H1 (cell line): ENCODE measurements around the gene BRS3. TPM values are rescaled to one million over a fixed set of nuclear protein-coding genes. Genes with fewer than 3 reads are reported as not detected.

ENCODE experiments used
- SRF ChIP-seq: IDR thresholded peaks from 2 replicates; pipeline ENCODE4 v1.6.1; 2011; ENCODE audit warnings: mild to moderate bottlenecking, low read depth, low read length, moderate library complexity
- polyA plus RNA-seq, 7 experiments: library from polyadenylated mRNA; depleted of rRNA in 3 of 7; stranded (reverse) in 5 of 7; unstranded in 2 of 7; fragments of >200 nt in 5 of 7; fragments of 200-250 nt in 2 of 7; gene quantifications; 1 replicate in 5 of 7; 2 replicates in 1 of 7; 4 replicates in 1 of 7; pipeline versions ENCODE4 v1.2.1 to v1.2.3, GENCODE V29; 2011 to 2013; ENCODE audit warnings: missing spikeins in 2 of 7, mixed read lengths in 2 of 7
- total RNA-seq: library from RNA; stranded (reverse); fragmentation: NEBNext Ultra II Directional; extraction: Animal tissue kit (Norgen Biotek cat#: 25700); gene quantifications from 2 replicates; pipeline ENCODE4 v1.2.1, GENCODE V29; 2021
- TF ChIP-seq, protein P1 (sequence below): fragments of 300-600 bp; sonication (generic); IDR thresholded peaks from 2 replicates; pipeline ENCODE4 v1.7.1; 2012; ENCODE audit warnings: low read length, moderate library complexity, mild to moderate bottlenecking, inconsistent platforms; ENCODE audit not compliant: insufficient replicate concordance

Gene BRS3
- total and polyA plus RNA-seq, 2 of the 8 experiments (the other 6 are each of a cell fraction or from before 2014, with no cell fraction given): not detected

GRCh38 chrX:136519069-136519468 lies 31.3 kb downstream of the BRS3 start (continued):
- TF ChIP-seq, protein P1, sequence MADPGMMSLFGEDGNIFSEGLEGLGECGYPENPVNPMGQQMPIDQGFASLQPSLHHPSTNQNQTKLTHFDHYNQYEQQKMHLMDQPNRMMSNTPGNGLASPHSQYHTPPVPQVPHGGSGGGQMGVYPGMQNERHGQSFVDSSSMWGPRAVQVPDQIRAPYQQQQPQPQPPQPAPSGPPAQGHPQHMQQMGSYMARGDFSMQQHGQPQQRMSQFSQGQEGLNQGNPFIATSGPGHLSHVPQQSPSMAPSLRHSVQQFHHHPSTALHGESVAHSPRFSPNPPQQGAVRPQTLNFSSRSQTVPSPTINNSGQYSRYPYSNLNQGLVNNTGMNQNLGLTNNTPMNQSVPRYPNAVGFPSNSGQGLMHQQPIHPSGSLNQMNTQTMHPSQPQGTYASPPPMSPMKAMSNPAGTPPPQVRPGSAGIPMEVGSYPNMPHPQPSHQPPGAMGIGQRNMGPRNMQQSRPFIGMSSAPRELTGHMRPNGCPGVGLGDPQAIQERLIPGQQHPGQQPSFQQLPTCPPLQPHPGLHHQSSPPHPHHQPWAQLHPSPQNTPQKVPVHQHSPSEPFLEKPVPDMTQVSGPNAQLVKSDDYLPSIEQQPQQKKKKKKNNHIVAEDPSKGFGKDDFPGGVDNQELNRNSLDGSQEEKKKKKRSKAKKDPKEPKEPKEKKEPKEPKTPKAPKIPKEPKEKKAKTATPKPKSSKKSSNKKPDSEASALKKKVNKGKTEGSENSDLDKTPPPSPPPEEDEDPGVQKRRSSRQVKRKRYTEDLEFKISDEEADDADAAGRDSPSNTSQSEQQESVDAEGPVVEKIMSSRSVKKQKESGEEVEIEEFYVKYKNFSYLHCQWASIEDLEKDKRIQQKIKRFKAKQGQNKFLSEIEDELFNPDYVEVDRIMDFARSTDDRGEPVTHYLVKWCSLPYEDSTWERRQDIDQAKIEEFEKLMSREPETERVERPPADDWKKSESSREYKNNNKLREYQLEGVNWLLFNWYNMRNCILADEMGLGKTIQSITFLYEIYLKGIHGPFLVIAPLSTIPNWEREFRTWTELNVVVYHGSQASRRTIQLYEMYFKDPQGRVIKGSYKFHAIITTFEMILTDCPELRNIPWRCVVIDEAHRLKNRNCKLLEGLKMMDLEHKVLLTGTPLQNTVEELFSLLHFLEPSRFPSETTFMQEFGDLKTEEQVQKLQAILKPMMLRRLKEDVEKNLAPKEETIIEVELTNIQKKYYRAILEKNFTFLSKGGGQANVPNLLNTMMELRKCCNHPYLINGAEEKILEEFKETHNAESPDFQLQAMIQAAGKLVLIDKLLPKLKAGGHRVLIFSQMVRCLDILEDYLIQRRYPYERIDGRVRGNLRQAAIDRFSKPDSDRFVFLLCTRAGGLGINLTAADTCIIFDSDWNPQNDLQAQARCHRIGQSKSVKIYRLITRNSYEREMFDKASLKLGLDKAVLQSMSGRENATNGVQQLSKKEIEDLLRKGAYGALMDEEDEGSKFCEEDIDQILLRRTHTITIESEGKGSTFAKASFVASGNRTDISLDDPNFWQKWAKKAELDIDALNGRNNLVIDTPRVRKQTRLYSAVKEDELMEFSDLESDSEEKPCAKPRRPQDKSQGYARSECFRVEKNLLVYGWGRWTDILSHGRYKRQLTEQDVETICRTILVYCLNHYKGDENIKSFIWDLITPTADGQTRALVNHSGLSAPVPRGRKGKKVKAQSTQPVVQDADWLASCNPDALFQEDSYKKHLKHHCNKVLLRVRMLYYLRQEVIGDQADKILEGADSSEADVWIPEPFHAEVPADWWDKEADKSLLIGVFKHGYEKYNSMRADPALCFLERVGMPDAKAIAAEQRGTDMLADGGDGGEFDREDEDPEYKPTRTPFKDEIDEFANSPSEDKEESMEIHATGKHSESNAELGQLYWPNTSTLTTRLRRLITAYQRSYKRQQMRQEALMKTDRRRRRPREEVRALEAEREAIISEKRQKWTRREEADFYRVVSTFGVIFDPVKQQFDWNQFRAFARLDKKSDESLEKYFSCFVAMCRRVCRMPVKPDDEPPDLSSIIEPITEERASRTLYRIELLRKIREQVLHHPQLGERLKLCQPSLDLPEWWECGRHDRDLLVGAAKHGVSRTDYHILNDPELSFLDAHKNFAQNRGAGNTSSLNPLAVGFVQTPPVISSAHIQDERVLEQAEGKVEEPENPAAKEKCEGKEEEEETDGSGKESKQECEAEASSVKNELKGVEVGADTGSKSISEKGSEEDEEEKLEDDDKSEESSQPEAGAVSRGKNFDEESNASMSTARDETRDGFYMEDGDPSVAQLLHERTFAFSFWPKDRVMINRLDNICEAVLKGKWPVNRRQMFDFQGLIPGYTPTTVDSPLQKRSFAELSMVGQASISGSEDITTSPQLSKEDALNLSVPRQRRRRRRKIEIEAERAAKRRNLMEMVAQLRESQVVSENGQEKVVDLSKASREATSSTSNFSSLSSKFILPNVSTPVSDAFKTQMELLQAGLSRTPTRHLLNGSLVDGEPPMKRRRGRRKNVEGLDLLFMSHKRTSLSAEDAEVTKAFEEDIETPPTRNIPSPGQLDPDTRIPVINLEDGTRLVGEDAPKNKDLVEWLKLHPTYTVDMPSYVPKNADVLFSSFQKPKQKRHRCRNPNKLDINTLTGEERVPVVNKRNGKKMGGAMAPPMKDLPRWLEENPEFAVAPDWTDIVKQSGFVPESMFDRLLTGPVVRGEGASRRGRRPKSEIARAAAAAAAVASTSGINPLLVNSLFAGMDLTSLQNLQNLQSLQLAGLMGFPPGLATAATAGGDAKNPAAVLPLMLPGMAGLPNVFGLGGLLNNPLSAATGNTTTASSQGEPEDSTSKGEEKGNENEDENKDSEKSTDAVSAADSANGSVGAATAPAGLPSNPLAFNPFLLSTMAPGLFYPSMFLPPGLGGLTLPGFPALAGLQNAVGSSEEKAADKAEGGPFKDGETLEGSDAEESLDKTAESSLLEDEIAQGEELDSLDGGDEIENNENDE: no peak
- no peak for TF ChIP-seq SRF
